ENCODE measurements around the gene EPHX1. TPM values are rescaled to one million over a fixed set of nuclear protein-coding genes. Genes with fewer than 3 reads are reported as not detected.

The EPHX1 gene
- total and polyA plus RNA-seq, 2 of the 8 experiments (the other 6 are each of a cell fraction or from before 2014, with no cell fraction given) = 45.3 to 79.1 TPM

Other genes with a start within 250 kb of the EPHX1 start
- gene ENAH, start 157.0 kb upstream of the EPHX1 start, total RNA-seq (2021; fragmentation: NEBNext Ultra II Directional; extraction: Animal tissue kit (Norgen Biotek cat#: 25700)) = 318 and 335 TPM in 2 replicates
- gene ENAH, start 157.0 kb upstream of the EPHX1 start, polyA plus RNA-seq (2011; rRNA removed) = 33.1 and 39.1 TPM in 2 replicates
- gene SRP9, start 32.3 kb upstream of the EPHX1 start, total RNA-seq (2021; fragmentation: NEBNext Ultra II Directional; extraction: Animal tissue kit (Norgen Biotek cat#: 25700)) = 446 and 448 TPM in 2 replicates
- gene SRP9, start 32.3 kb upstream of the EPHX1 start, polyA plus RNA-seq (2011; rRNA removed) = 342 and 572 TPM in 2 replicates
- 41.2 and 55.4 TPM in 2 replicates for gene TMEM63A, start 72.3 kb downstream of the EPHX1 start, total RNA-seq (2021; fragmentation: NEBNext Ultra II Directional; extraction: Animal tissue kit (Norgen Biotek cat#: 25700))
- gene TMEM63A, start 72.3 kb downstream of the EPHX1 start, polyA plus RNA-seq (2011; rRNA removed) = 26.1 and 38.5 TPM in 2 replicates
- 8.4 and 11.7 TPM in 2 replicates for gene LEFTY1, start 79.0 kb downstream of the EPHX1 start, total RNA-seq (2021; fragmentation: NEBNext Ultra II Directional; extraction: Animal tissue kit (Norgen Biotek cat#: 25700))
- 4.5 and 7.3 TPM in 2 replicates for gene LEFTY1, start 79.0 kb downstream of the EPHX1 start, polyA plus RNA-seq (2011; rRNA removed)
- gene PYCR2, start 114.1 kb downstream of the EPHX1 start, total RNA-seq (2021; fragmentation: NEBNext Ultra II Directional; extraction: Animal tissue kit (Norgen Biotek cat#: 25700)) = 84.3 and 84.6 TPM in 2 replicates
- gene PYCR2, start 114.1 kb downstream of the EPHX1 start, polyA plus RNA-seq (2011; rRNA removed) = 79.3 and 96.6 TPM in 2 replicates
- 3.2 and 4.3 TPM in 2 replicates for gene LEFTY2, start 131.1 kb downstream of the EPHX1 start, total RNA-seq (2021; fragmentation: NEBNext Ultra II Directional; extraction: Animal tissue kit (Norgen Biotek cat#: 25700))
- gene LEFTY2, start 131.1 kb downstream of the EPHX1 start, polyA plus RNA-seq (2011; rRNA removed) = 2.6 and 2.9 TPM in 2 replicates
- 16.5 and 16.7 TPM in 2 replicates for gene SDE2, start 189.2 kb downstream of the EPHX1 start, total RNA-seq (2021; fragmentation: NEBNext Ultra II Directional; extraction: Animal tissue kit (Norgen Biotek cat#: 25700))
- gene SDE2, start 189.2 kb downstream of the EPHX1 start, polyA plus RNA-seq (2011; rRNA removed) = 8.0 and 8.5 TPM in 2 replicates